Kidney (tissue), 22 donors: ENCODE data around the gene TRIM49D2. TPM values are rescaled to one million over a fixed set of nuclear protein-coding genes. Genes with fewer than 3 reads are reported as not detected.
"Not testable (repeated sequence)": the region's sequence is repeated elsewhere in the genome, so short reads cannot be mapped to it uniquely, and the experiment has no call there.

ENCODE experiments used
- DNase-seq, 5 donors: peaks; one replicate each; pipeline ENCODE4 v3.0.0-alpha.2; 2013 to 2020
- FAIRE-seq: peaks from 2 replicates; lab custom pipeline; 2012; peaks lifted over from hg19 to GRCh38; lab: Jason Lieb, UNC
- H3K27ac ChIP-seq, 2 donors: one replicate each; pipeline ENCODE4 v1.7.0; 2013; ENCODE audit warnings: low read depth in 2 of 2, low read length in 2 of 2, inconsistent platforms in 1 of 2
- H3K27me3 ChIP-seq: one replicate; pipeline ENCODE4 v1.7.1; 2013; ENCODE audit warnings: low read length, inconsistent platforms; ENCODE audit not compliant: control insufficient read depth, insufficient read depth
- H3K36me3 ChIP-seq, 3 donors: one replicate each; pipeline versions ENCODE4 v1.7.0 to v1.7.1; 2013; ENCODE audit warnings: low read length in 3 of 3, control low read depth in 1 of 3, inconsistent platforms in 1 of 3; ENCODE audit not compliant: insufficient read depth in 3 of 3, control insufficient read depth in 2 of 3
- H3K4me1 ChIP-seq, 3 donors: one replicate each; pipeline versions ENCODE4 v1.7.0 to v1.7.1; 2013; ENCODE audit warnings: low read length in 3 of 3, inconsistent platforms in 1 of 3, low read depth in 1 of 3; ENCODE audit not compliant: control insufficient read depth in 2 of 3, insufficient read depth in 2 of 3
- H3K4me3 ChIP-seq, 3 donors: one replicate each; pipeline versions ENCODE4 v1.7.0 to v1.8.1; 2013; ENCODE audit warnings: low read length in 3 of 3, control low read depth in 1 of 3, inconsistent platforms in 1 of 3
- H3K9ac ChIP-seq, 3 donors: one replicate each; pipeline versions ENCODE4 v1.7.0 to v1.7.1; 2013; ENCODE audit warnings: low read length in 3 of 3, control low read depth in 1 of 3, inconsistent platforms in 1 of 3
- H3K9me3 ChIP-seq, 3 donors: one replicate each; pipeline versions ENCODE4 v1.7.0 to v1.7.1; 2013; ENCODE audit warnings: low read length in 3 of 3, control low read depth in 1 of 3, inconsistent platforms in 1 of 3; ENCODE audit not compliant: control insufficient read depth in 2 of 3, insufficient read depth in 1 of 3
- intact Hi-C: fragments of 100-400 bp; cut with DNase I; formaldehyde crosslinking; loops from one replicate; pipeline ENCODE4 v1.11.1; 2022
- long read RNA-seq, 10 donors: library from polyadenylated mRNA in 1 of 10; unstranded in 1 of 10; transcript quantifications; one replicate each; pipeline ENCODE4 v2.0.0 and lab custom pipeline, GENCODE V29; 2021 to 2026
- polyA plus RNA-seq: library from polyadenylated mRNA; stranded (reverse); fragments of 350-450 nt; fragmentation: Illumina TruSeq; extraction: RNeasy Lipid Tissue Mini Kit (QIAGEN cat#74804); gene quantifications from one replicate; pipeline ENCODE4 v1.2.3, GENCODE V29; 2014; ENCODE audit warnings: low read depth, low replicate concordance; ENCODE audit not compliant: insufficient read depth
- total RNA-seq: library from RNA; stranded (reverse); fragmentation: NEBNext Ultra II Directional; extraction: Animal tissue kit (Norgen Biotek cat#: 25700); gene quantifications from one replicate; pipeline ENCODE4 v1.2.1, GENCODE V29; 2021
- TF ChIP-seq, protein P1 (sequence below): IDR thresholded peaks from 3 replicates; pipeline ENCODE4 v1.5.1; 2012; ENCODE audit warnings: mild to moderate bottlenecking, moderate library complexity, borderline replicate concordance; ENCODE audit not compliant: insufficient read depth; ENCODE audit errors: extremely low read depth
- donor health status: control.
- donor health status: control.
- donor health status: control.
- donor health status: control.
- donor health status: control.
- donor health status: DM: yes; HTN: yes; CAD: no.
- donor health status: Normal renal cell carcinoma (clear cell type).

Gene TRIM49D2, protein sequence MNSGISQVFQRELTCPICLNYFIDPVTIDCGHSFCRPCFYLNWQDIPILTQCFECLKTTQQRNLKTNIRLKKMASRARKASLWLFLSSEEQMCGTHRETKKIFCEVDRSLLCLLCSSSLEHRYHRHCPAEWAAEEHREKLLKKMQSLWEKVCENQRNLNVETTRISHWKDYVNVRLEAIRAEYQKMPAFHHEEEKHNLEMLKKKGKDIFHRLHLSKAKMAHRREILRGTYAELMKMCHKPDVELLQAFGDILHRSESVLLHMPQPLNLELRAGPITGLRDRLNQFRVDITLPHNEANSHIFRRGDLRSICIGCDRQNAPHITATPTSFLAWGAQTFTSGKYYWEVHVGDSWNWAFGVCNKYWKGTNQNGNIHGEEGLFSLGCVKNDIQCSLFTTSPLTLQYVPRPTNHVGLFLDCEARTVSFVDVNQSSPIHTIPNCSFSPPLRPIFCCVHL
- not detected for total RNA-seq
- polyA plus RNA-seq, result not detected
- long read RNA-seq, donor 1, result 0 reads
- long read RNA-seq, donor 2, result 0 reads
- long read RNA-seq, donor 3, result 0 reads
- long read RNA-seq, donor 4, result 0 reads
- long read RNA-seq, donor 5, result 0 reads
- long read RNA-seq, donor 6, result 0 reads
- long read RNA-seq, donor 7, result 0 reads
- long read RNA-seq, donor 8, result 0 reads
- long read RNA-seq, donor 9, result 0 reads
- long read RNA-seq, donor 10, result 0 reads

DNA sequence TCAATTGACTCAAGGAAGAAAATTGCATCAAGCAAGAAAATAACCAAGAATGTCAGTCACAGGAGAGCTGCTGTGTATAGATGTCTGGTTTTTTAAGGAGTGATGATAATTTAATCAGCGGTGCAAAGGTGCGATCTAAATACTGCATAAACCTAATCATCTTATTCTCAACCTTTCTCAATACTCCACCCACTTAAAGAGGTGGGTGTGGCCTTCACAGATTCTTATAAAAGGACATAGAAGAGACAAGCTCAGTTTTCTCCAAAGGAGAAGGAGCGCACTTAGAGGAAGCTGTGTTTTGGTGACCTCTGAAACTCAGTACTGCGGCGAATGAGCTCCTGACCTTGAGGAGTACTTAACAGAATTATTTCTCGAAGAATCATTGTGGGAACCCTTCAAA lies at the start of gene TRIM49D2:
TRIM49D2 (plus strand) TSS at position 301 of the 400 bp plus-strand sequence. CDS start 2,698 bp downstream, outside the sequence.
- H3K27ac ChIP-seq, H3K27me3 ChIP-seq, intact Hi-C loops, H3K9ac ChIP-seq, H3K4me1 ChIP-seq, FAIRE-seq, DNase-seq, H3K4me3 ChIP-seq, H3K9me3 ChIP-seq, H3K36me3 ChIP-seq: not testable (repeated sequence)

DNA sequence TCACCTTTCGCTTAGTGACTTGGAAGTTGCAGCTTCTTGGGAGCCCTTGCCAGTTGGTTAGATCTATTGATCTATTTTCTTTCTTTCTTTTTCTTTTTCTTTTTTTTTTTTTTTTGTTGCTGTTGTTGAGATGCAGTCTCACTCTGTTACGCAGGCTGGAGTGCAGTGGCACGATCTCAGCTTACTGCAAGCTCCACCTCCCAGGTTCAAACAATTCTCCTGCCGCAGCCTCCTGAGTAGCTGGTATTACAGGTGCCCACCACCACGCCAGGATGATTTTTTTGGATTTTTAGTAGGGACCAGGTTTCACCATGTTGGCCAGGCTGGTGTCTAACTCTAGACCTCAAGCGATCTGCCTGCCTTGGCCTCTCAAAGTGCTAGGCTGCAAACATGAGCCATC lies 46.4 kb upstream of the TRIM49D2 start:
- H3K9ac ChIP-seq, H3K9me3 ChIP-seq, H3K27me3 ChIP-seq, intact Hi-C loops, H3K27ac ChIP-seq, H3K4me3 ChIP-seq, DNase-seq, FAIRE-seq, H3K36me3 ChIP-seq, H3K4me1 ChIP-seq: not testable (repeated sequence)

DNA sequence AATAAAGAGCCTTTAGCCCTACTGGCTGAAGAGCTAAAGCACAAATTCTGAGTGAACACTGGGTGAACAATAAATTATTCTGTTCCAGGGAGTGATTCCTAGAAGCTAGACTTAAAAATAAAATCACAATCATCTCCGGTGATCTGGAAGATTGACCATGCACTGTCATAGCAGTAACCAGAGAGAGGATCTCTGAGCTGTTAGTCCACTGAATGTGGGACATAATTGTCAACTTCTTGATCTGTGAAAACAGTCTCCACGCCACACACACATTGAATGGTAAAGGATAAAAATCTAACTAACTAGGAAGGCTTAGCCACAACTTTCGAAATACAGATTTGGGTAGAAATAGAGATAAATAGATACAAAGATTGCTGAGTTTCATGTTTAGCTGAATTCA lies 30.6 kb upstream of the TRIM49D2 start:
- H3K36me3 ChIP-seq, FAIRE-seq, DNase-seq, H3K4me1 ChIP-seq, H3K9ac ChIP-seq, H3K4me3 ChIP-seq, H3K27ac ChIP-seq, H3K27me3 ChIP-seq, H3K9me3 ChIP-seq, intact Hi-C loops: not testable (repeated sequence)

DNA sequence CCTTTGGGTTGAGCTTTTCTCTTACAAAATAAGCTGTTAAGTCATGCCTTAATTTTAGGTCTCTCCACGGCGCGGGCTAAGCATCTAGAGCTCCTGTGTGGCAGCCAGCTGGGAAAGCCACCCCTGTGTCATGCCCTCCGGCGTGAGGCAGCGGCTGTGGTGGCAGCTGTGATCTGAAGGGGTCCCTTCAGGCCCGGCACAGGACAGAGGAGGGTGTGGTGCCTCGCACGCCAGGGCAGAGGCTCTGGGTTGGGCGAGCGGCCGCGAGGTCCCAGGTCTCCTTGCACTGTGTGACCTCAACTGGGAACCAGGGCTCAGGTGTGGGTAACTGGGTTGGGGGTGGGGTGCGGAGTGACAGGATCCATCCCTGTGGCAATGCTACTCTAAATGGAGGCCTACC lies 23.1 kb upstream of the TRIM49D2 start:
- H3K27ac ChIP-seq, H3K36me3 ChIP-seq, H3K9ac ChIP-seq, FAIRE-seq, H3K4me1 ChIP-seq, H3K4me3 ChIP-seq, DNase-seq, H3K27me3 ChIP-seq, H3K9me3 ChIP-seq, intact Hi-C loops: not testable (repeated sequence)

DNA sequence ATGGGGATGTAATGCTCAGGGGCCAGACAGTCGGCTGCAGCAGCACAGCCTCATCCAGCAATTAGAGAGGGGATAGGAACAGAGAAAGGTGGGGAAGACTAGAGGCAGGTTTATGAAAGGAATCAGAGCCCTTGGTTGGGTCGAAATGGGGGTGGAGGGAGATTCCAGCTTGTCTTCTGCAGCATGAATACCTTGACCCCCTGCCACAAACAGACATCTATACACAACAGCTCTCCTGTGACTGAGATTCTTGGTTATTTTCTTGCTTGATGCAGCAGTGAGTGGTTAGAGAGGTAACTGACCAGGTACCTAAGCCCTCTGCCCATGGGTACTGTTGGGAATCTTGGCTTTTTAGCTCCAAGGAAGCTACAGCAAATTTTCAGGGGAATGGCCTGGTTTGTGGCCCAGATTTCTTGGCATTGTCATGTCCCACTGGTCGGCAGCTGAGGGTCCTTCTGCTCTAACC lies 1.6 kb upstream of the TRIM49D2 start, which contains the start of gene TRIM49D1:
TRIM49D1 (minus strand) TSS at position 51 of the 466 bp plus-strand sequence. CDS start 4,535 bp downstream, outside the sequence.
- Histone ChIP-seq H3K9ac (no peak within 1 kb of the TSS), H3K4me3 (no peak within 1 kb of the TSS), H3K36me3 (no peaks in the 10 kb centered on the region), H3K27ac (no peak within 1 kb of the TSS), H3K4me1 (no peaks in the 10 kb centered on the region), H3K27me3 (no peaks in the 10 kb centered on the region), H3K9me3 (no peaks in the 10 kb centered on the region)
- DNase-seq, result no peak
- TF ChIP-seq, protein P1, sequence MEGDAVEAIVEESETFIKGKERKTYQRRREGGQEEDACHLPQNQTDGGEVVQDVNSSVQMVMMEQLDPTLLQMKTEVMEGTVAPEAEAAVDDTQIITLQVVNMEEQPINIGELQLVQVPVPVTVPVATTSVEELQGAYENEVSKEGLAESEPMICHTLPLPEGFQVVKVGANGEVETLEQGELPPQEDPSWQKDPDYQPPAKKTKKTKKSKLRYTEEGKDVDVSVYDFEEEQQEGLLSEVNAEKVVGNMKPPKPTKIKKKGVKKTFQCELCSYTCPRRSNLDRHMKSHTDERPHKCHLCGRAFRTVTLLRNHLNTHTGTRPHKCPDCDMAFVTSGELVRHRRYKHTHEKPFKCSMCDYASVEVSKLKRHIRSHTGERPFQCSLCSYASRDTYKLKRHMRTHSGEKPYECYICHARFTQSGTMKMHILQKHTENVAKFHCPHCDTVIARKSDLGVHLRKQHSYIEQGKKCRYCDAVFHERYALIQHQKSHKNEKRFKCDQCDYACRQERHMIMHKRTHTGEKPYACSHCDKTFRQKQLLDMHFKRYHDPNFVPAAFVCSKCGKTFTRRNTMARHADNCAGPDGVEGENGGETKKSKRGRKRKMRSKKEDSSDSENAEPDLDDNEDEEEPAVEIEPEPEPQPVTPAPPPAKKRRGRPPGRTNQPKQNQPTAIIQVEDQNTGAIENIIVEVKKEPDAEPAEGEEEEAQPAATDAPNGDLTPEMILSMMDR, result no peak
- no peak for FAIRE-seq
- intact Hi-C loops, result no loop called here

DNA sequence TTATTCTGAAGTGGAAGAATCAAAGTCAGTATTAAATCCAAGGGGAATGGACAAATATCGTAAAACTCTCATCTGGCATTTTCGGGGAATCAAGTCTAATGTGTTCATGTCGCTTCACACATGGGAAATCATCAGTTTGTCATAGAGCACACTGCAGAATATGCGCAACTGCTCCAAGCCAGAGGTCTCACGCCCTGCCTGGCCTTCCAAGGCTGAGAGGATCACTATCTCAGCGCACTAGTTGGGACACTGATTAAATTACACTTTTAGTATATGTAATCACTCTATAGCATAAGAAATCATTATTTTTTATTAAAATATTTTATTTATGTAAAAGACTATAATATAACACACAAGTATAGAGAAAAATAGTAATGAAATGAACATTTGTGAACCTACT lies 37.0 kb downstream of the TRIM49D2 start:
- H3K9ac ChIP-seq, H3K4me3 ChIP-seq, H3K9me3 ChIP-seq, H3K27ac ChIP-seq, H3K27me3 ChIP-seq, FAIRE-seq, H3K36me3 ChIP-seq, intact Hi-C loops, DNase-seq, H3K4me1 ChIP-seq: not testable (repeated sequence)

DNA sequence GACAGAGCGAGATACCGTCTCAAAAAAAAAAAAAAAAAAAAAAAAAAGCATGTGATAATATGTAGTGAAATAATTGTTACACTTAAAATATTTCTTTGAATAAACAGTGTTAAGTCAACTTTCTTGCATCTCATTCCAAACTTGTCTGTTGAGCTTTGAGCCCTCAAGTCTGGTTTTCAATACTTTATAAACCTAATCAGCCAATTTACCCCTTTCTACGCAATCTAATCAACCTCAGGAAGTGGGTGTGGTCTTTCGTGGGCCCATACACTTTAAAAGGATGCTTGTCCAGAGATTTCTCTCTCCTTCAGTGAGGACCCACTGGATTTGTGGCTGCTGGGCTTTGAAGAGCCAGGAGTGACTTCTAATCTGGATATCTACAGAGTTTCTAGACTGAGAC lies 41.9 kb downstream of the TRIM49D2 start, which contains the start of gene TRIM64:
TRIM64 (plus strand) TSS at position 301 of the 400 bp plus-strand sequence. CDS start 2,467 bp downstream, outside the sequence.
- H3K36me3 ChIP-seq, H3K9ac ChIP-seq, intact Hi-C loops, H3K27me3 ChIP-seq, H3K9me3 ChIP-seq, H3K4me1 ChIP-seq, H3K27ac ChIP-seq, H3K4me3 ChIP-seq, DNase-seq, FAIRE-seq: not testable (repeated sequence)
